IMR-90 (cell line): ENCODE data around the gene KRT86. TPM values are rescaled to one million over a fixed set of nuclear protein-coding genes. Genes with fewer than 3 reads are reported as not detected.
"Not testable (repeated sequence)": the region's sequence is repeated elsewhere in the genome, so short reads cannot be mapped to it uniquely, and the experiment has no call there.

ENCODE experiments used
- ATAC-seq: fragments of 200-7000 bp; cut with Tn5 transposase; 2 replicates; pipeline ENCODE4 v1.9.1; 2020; ENCODE audit warnings: low read depth, mild to moderate bottlenecking, moderate library complexity
- BruUV-seq: library from RNA; stranded (reverse); fragments of 400-500 nt; replicated peaks from 2 replicates; lab custom pipeline; 2021; lab: Mats Ljungman, UMichigan
- CTCF ChIA-PET: fragments of 300-600 bp; formaldehyde crosslinking; extraction: SDS; loops from one replicate; lab custom pipeline; 2021; ENCODE audit warnings: antibody characterized with exemption; lab: Yijun Ruan, JAX
- POLR2A ChIA-PET: fragments of 300-600 bp; sonication (Branson Sonifier 250); formaldehyde crosslinking; loops from one replicate; lab custom pipeline; 2022; ENCODE audit warnings: antibody characterized with exemption; ENCODE audit not compliant: unreplicated experiment; lab: Charles Lee
- DNase-seq: peaks from one replicate; pipeline ENCODE4 v3.0.0; 2013
- H2AFZ ChIP-seq: replicated peaks from 2 replicates; pipeline ENCODE3; 2013; ENCODE audit warnings: low read length, mild to moderate bottlenecking; ENCODE audit not compliant: poor library complexity
- H2AK5ac ChIP-seq: 2 replicates; pipeline ENCODE4 v1.6.1; 2013; ENCODE audit warnings: low read depth, low read length, inconsistent platforms
- H2AK9ac ChIP-seq: replicated peaks from 2 replicates; pipeline ENCODE3; 2013; ENCODE audit warnings: mild to moderate bottlenecking, low read depth, low read length, moderate library complexity; ENCODE audit not compliant: poor library complexity
- H2BK120ac ChIP-seq: 2 replicates; pipeline ENCODE4 v1.6.1; 2013; ENCODE audit warnings: low read depth, low read length, inconsistent platforms
- H2BK15ac ChIP-seq: 3 replicates; pipeline ENCODE4 v1.6.1; 2013; ENCODE audit warnings: low read depth, low read length, inconsistent platforms
- H2BK20ac ChIP-seq: 2 replicates; pipeline ENCODE4 v1.6.1; 2013; ENCODE audit warnings: low read depth, mild to moderate bottlenecking, inconsistent platforms, low read length, moderate library complexity
- H2BK5ac ChIP-seq: 2 replicates; pipeline ENCODE4 v1.6.1; 2013; ENCODE audit warnings: mild to moderate bottlenecking, low read depth, low read length, inconsistent platforms; ENCODE audit not compliant: poor library complexity, severe bottlenecking
- H3K14ac ChIP-seq: replicated peaks from 2 replicates; pipeline ENCODE4 v1.6.1; 2013; ENCODE audit warnings: low read depth, low read length, inconsistent platforms
- H3K18ac ChIP-seq: 2 replicates; pipeline ENCODE4 v1.6.1; 2013; ENCODE audit warnings: low read depth, low read length, control low read depth
- H3K23ac ChIP-seq: 2 replicates; pipeline ENCODE4 v1.6.1; 2013; ENCODE audit warnings: low read depth, low read length, inconsistent platforms
- H3K27ac ChIP-seq: 2 replicates; pipeline ENCODE4 v1.5.1; 2013; ENCODE audit warnings: mild to moderate bottlenecking, control low read depth, low read length; ENCODE audit not compliant: insufficient read depth
- H3K27me3 ChIP-seq: 2 replicates; pipeline ENCODE4 v1.6.1; 2013; ENCODE audit warnings: low read length; ENCODE audit not compliant: control insufficient read depth, insufficient read depth
- H3K36me3 ChIP-seq: 2 replicates; pipeline ENCODE4 v1.6.1; 2013; ENCODE audit warnings: low read length, mixed read lengths; ENCODE audit not compliant: control insufficient read depth, insufficient read depth
- H3K4ac ChIP-seq: 2 replicates; pipeline ENCODE4 v1.6.1; 2013; ENCODE audit warnings: low read depth, low read length, inconsistent platforms
- H3K4me1 ChIP-seq: 2 replicates; pipeline ENCODE4 v1.6.1; 2013; ENCODE audit warnings: low read length, mixed read lengths; ENCODE audit not compliant: control insufficient read depth, insufficient read depth
- H3K4me2 ChIP-seq: 2 replicates; pipeline ENCODE4 v1.6.1; 2013; ENCODE audit warnings: low read depth, mild to moderate bottlenecking, control low read depth, low read length, moderate library complexity
- H3K4me3 ChIP-seq: 2 replicates; pipeline ENCODE4 v1.5.1; 2013; ENCODE audit warnings: low read depth, mild to moderate bottlenecking, control low read depth, low read length, moderate library complexity; ENCODE audit not compliant: insufficient read depth
- H3K56ac ChIP-seq: 2 replicates; pipeline ENCODE4 v1.6.1; 2013; ENCODE audit warnings: low read length, inconsistent platforms; ENCODE audit not compliant: insufficient read depth; ENCODE audit errors: extremely low read depth
- H3K79me1 ChIP-seq, 2 experiments: 2 replicates each; pipeline ENCODE4 v1.6.1; 2013; ENCODE audit warnings: low read length in 2 of 2, inconsistent platforms in 1 of 2, low read depth in 1 of 2
- H3K9ac ChIP-seq: 2 replicates; pipeline ENCODE4 v1.6.1; 2013; ENCODE audit warnings: low read depth, low read length, control low read depth
- H3K9me1 ChIP-seq: 2 replicates; pipeline ENCODE4 v1.6.1; 2013; ENCODE audit warnings: low read length, inconsistent platforms; ENCODE audit not compliant: insufficient read depth
- H3K9me3 ChIP-seq: 2 replicates; pipeline ENCODE4 v1.6.1; 2013; ENCODE audit warnings: low read length; ENCODE audit not compliant: control insufficient read depth, insufficient read depth
- H4K20me1 ChIP-seq: 2 replicates; pipeline ENCODE4 v1.6.1; 2013; ENCODE audit warnings: low read length, inconsistent platforms; ENCODE audit not compliant: insufficient read depth
- H4K5ac ChIP-seq: 2 replicates; pipeline ENCODE4 v1.6.1; 2013; ENCODE audit warnings: mild to moderate bottlenecking, low read depth, low read length, control low read depth
- H4K8ac ChIP-seq, 2 experiments: 2 replicates each; pipeline ENCODE4 v1.6.1; 2013; ENCODE audit warnings: low read depth in 2 of 2, low read length in 2 of 2, control low read depth in 1 of 2, inconsistent platforms in 1 of 2
- H4K91ac ChIP-seq: 2 replicates; pipeline ENCODE4 v1.6.1; 2013; ENCODE audit warnings: low read depth, low read length, inconsistent platforms; ENCODE audit not compliant: insufficient read depth
- WGBS, 2 experiments: methylation state at CpG; one replicate each; pipeline versions ENCODE4 v1.1.5 to v1.1.7; 2013; ENCODE audit warnings: missing lambda C conversion rate in 2 of 2; ENCODE audit not compliant: insufficient read length in 1 of 2; ENCODE audit errors: extremely low coverage in 2 of 2; 5-methylcytosine and 5-hydroxymethylcytosine counted together
- dilution Hi-C: fragments of 300-500 bp; cut with HindIII; formaldehyde crosslinking; loops from one replicate; pipeline ENCODE4 v1.14.3; 2018; ENCODE audit warnings: low sequenced_read_pairs; ENCODE audit not compliant: unreplicated experiment
- in situ Hi-C: fragments of 300-500 bp; cut with MboI; formaldehyde crosslinking; loops from 3 replicates; pipeline ENCODE4 v1.14.3; 2019; ENCODE audit warnings: low sequenced_read_pairs, inconsistent platforms, mixed read lengths
- intact Hi-C: fragments of 100-400 bp; cut with micrococcal nuclease; formaldehyde crosslinking; loops from 2 replicates; pipeline ENCODE4 v1.10.0; 2022
- polyA plus RNA-seq, 3 experiments: library from polyadenylated mRNA; depleted of rRNA; stranded (reverse); fragments of >200 nt; gene quantifications; 2 replicates each; pipeline ENCODE4 v1.2.3, GENCODE V29; 2012; ENCODE audit warnings: low replicate concordance in 1 of 3
- total RNA-seq: library from RNA; depleted of rRNA; stranded (reverse); fragments of >200 nt; gene quantifications from 2 replicates; pipeline ENCODE4 v1.2.3, GENCODE V29; 2012

Gene KRT86
- total and polyA plus RNA-seq, 2 of the 4 experiments (the other 2 are of a cell fraction): not detected

- H3K18ac ChIP-seq, H3K14ac ChIP-seq, H3K23ac ChIP-seq, H3K4me2 ChIP-seq, H2BK5ac ChIP-seq, BruUV-seq, H3K9ac ChIP-seq, H2AK5ac ChIP-seq, DNase-seq, H4K20me1 ChIP-seq, H3K36me3 ChIP-seq, H2BK15ac ChIP-seq, H3K4ac ChIP-seq, H3K56ac ChIP-seq, intact Hi-C loops, H2BK120ac ChIP-seq, ATAC-seq, H2AK9ac ChIP-seq, H2BK20ac ChIP-seq, H2AFZ ChIP-seq, dilution Hi-C loops, H3K9me3 ChIP-seq, H3K9me1 ChIP-seq, H4K5ac ChIP-seq, in situ Hi-C loops, H3K4me3 ChIP-seq, H3K27ac ChIP-seq, H4K91ac ChIP-seq, H3K79me1 ChIP-seq, H4K8ac ChIP-seq, POLR2A ChIA-PET: not testable (repeated sequence)
- CTCF ChIA-PET: interaction anchor here (1.5 kb wide), 1 partner anchor 28 kb away, joined by 3 read pairs; no protein-coding TSS in a partner anchor
- Histone ChIP-seq H3K27me3 (peaks cover 21% of the 10 kb centered on the region), H3K4me1 (peaks cover 10% of the 10 kb centered on the region)
- no CpG with 5 or more reads among the region's 8 CpGs for WGBS, 2 experiments
Observed at GRCh38 chr12:52252175-52252615, 22.2 kb upstream of the KRT86 start.
